IMR-90 (cell line): ENCODE measurements around the gene SORL1. TPM values are rescaled to one million over a fixed set of nuclear protein-coding genes. Genes with fewer than 3 reads are reported as not detected.

Experiments
- ATAC-seq: fragments of 200-7000 bp; cut with Tn5 transposase; 2 replicates; pipeline ENCODE4 v1.9.1; 2020; ENCODE audit warnings: low read depth, mild to moderate bottlenecking, moderate library complexity
- BruUV-seq: library from RNA; stranded (reverse); fragments of 400-500 nt; replicated peaks from 2 replicates; lab custom pipeline; 2021; lab: Mats Ljungman, UMichigan
- CTCF ChIA-PET: fragments of 300-600 bp; formaldehyde crosslinking; extraction: SDS; loops from one replicate; lab custom pipeline; 2021; ENCODE audit warnings: antibody characterized with exemption; lab: Yijun Ruan, JAX
- POLR2A ChIA-PET: fragments of 300-600 bp; sonication (Branson Sonifier 250); formaldehyde crosslinking; loops from one replicate; lab custom pipeline; 2022; ENCODE audit warnings: antibody characterized with exemption; ENCODE audit not compliant: unreplicated experiment; lab: Charles Lee
- DNase-seq: peaks from one replicate; pipeline ENCODE4 v3.0.0; 2013
- H2AFZ ChIP-seq: replicated peaks from 2 replicates; pipeline ENCODE3; 2013; ENCODE audit warnings: low read length, mild to moderate bottlenecking; ENCODE audit not compliant: poor library complexity
- H2AK5ac ChIP-seq: 2 replicates; pipeline ENCODE4 v1.6.1; 2013; ENCODE audit warnings: low read depth, low read length, inconsistent platforms
- H2AK9ac ChIP-seq: replicated peaks from 2 replicates; pipeline ENCODE3; 2013; ENCODE audit warnings: mild to moderate bottlenecking, low read depth, low read length, moderate library complexity; ENCODE audit not compliant: poor library complexity
- H2BK120ac ChIP-seq: 2 replicates; pipeline ENCODE4 v1.6.1; 2013; ENCODE audit warnings: low read depth, low read length, inconsistent platforms
- H2BK15ac ChIP-seq: 3 replicates; pipeline ENCODE4 v1.6.1; 2013; ENCODE audit warnings: low read depth, low read length, inconsistent platforms
- H2BK20ac ChIP-seq: 2 replicates; pipeline ENCODE4 v1.6.1; 2013; ENCODE audit warnings: low read depth, mild to moderate bottlenecking, inconsistent platforms, low read length, moderate library complexity
- H2BK5ac ChIP-seq: 2 replicates; pipeline ENCODE4 v1.6.1; 2013; ENCODE audit warnings: mild to moderate bottlenecking, low read depth, low read length, inconsistent platforms; ENCODE audit not compliant: poor library complexity, severe bottlenecking
- H3K14ac ChIP-seq: replicated peaks from 2 replicates; pipeline ENCODE4 v1.6.1; 2013; ENCODE audit warnings: low read depth, low read length, inconsistent platforms
- H3K18ac ChIP-seq: 2 replicates; pipeline ENCODE4 v1.6.1; 2013; ENCODE audit warnings: low read depth, low read length, control low read depth
- H3K23ac ChIP-seq: 2 replicates; pipeline ENCODE4 v1.6.1; 2013; ENCODE audit warnings: low read depth, low read length, inconsistent platforms
- H3K27ac ChIP-seq: 2 replicates; pipeline ENCODE4 v1.5.1; 2013; ENCODE audit warnings: mild to moderate bottlenecking, control low read depth, low read length; ENCODE audit not compliant: insufficient read depth
- H3K27me3 ChIP-seq: 2 replicates; pipeline ENCODE4 v1.6.1; 2013; ENCODE audit warnings: low read length; ENCODE audit not compliant: control insufficient read depth, insufficient read depth
- H3K36me3 ChIP-seq: 2 replicates; pipeline ENCODE4 v1.6.1; 2013; ENCODE audit warnings: low read length, mixed read lengths; ENCODE audit not compliant: control insufficient read depth, insufficient read depth
- H3K4ac ChIP-seq: 2 replicates; pipeline ENCODE4 v1.6.1; 2013; ENCODE audit warnings: low read depth, low read length, inconsistent platforms
- H3K4me1 ChIP-seq: 2 replicates; pipeline ENCODE4 v1.6.1; 2013; ENCODE audit warnings: low read length, mixed read lengths; ENCODE audit not compliant: control insufficient read depth, insufficient read depth
- H3K4me2 ChIP-seq: 2 replicates; pipeline ENCODE4 v1.6.1; 2013; ENCODE audit warnings: low read depth, mild to moderate bottlenecking, control low read depth, low read length, moderate library complexity
- H3K4me3 ChIP-seq: 2 replicates; pipeline ENCODE4 v1.5.1; 2013; ENCODE audit warnings: low read depth, mild to moderate bottlenecking, control low read depth, low read length, moderate library complexity; ENCODE audit not compliant: insufficient read depth
- H3K56ac ChIP-seq: 2 replicates; pipeline ENCODE4 v1.6.1; 2013; ENCODE audit warnings: low read length, inconsistent platforms; ENCODE audit not compliant: insufficient read depth; ENCODE audit errors: extremely low read depth
- H3K79me1 ChIP-seq, 2 experiments: 2 replicates each; pipeline ENCODE4 v1.6.1; 2013; ENCODE audit warnings: low read length in 2 of 2, inconsistent platforms in 1 of 2, low read depth in 1 of 2
- H3K9ac ChIP-seq: 2 replicates; pipeline ENCODE4 v1.6.1; 2013; ENCODE audit warnings: low read depth, low read length, control low read depth
- H3K9me1 ChIP-seq: 2 replicates; pipeline ENCODE4 v1.6.1; 2013; ENCODE audit warnings: low read length, inconsistent platforms; ENCODE audit not compliant: insufficient read depth
- H3K9me3 ChIP-seq: 2 replicates; pipeline ENCODE4 v1.6.1; 2013; ENCODE audit warnings: low read length; ENCODE audit not compliant: control insufficient read depth, insufficient read depth
- H4K20me1 ChIP-seq: 2 replicates; pipeline ENCODE4 v1.6.1; 2013; ENCODE audit warnings: low read length, inconsistent platforms; ENCODE audit not compliant: insufficient read depth
- H4K5ac ChIP-seq: 2 replicates; pipeline ENCODE4 v1.6.1; 2013; ENCODE audit warnings: mild to moderate bottlenecking, low read depth, low read length, control low read depth
- H4K8ac ChIP-seq, 2 experiments: 2 replicates each; pipeline ENCODE4 v1.6.1; 2013; ENCODE audit warnings: low read depth in 2 of 2, low read length in 2 of 2, control low read depth in 1 of 2, inconsistent platforms in 1 of 2
- H4K91ac ChIP-seq: 2 replicates; pipeline ENCODE4 v1.6.1; 2013; ENCODE audit warnings: low read depth, low read length, inconsistent platforms; ENCODE audit not compliant: insufficient read depth
- CEBPB ChIP-seq: IDR thresholded peaks from 2 replicates; pipeline ENCODE4 v1.6.1; 2012; ENCODE audit warnings: low read depth, low read length, improper control_type of control experiment
- MXI1 ChIP-seq: IDR thresholded peaks from 2 replicates; pipeline ENCODE4 v1.6.1; 2012; ENCODE audit warnings: low read depth, mild to moderate bottlenecking, low read length, moderate library complexity, borderline replicate concordance
- NFE2L2 ChIP-seq: fragments of 150-350 bp; IDR thresholded peaks from 2 replicates; pipeline ENCODE4 v1.6.1; 2016; ENCODE audit warnings: low read depth, mild to moderate bottlenecking, low read length
- POLR2A ChIP-seq: IDR thresholded peaks from 2 replicates; pipeline ENCODE4 v1.6.1; 2012; ENCODE audit warnings: mild to moderate bottlenecking, low read depth, low read length
- WGBS, 2 experiments: methylation state at CpG; one replicate each; pipeline versions ENCODE4 v1.1.5 to v1.1.7; 2013; ENCODE audit warnings: missing lambda C conversion rate in 2 of 2; ENCODE audit not compliant: insufficient read length in 1 of 2; ENCODE audit errors: extremely low coverage in 2 of 2; 5-methylcytosine and 5-hydroxymethylcytosine counted together
- dilution Hi-C: fragments of 300-500 bp; cut with HindIII; formaldehyde crosslinking; loops from one replicate; pipeline ENCODE4 v1.14.3; 2018; ENCODE audit warnings: low sequenced_read_pairs; ENCODE audit not compliant: unreplicated experiment
- in situ Hi-C: fragments of 300-500 bp; cut with MboI; formaldehyde crosslinking; loops from 3 replicates; pipeline ENCODE4 v1.14.3; 2019; ENCODE audit warnings: low sequenced_read_pairs, inconsistent platforms, mixed read lengths
- intact Hi-C: fragments of 100-400 bp; cut with micrococcal nuclease; formaldehyde crosslinking; loops from 2 replicates; pipeline ENCODE4 v1.10.0; 2022
- polyA plus RNA-seq, 3 experiments: library from polyadenylated mRNA; depleted of rRNA; stranded (reverse); fragments of >200 nt; gene quantifications; 2 replicates each; pipeline ENCODE4 v1.2.3, GENCODE V29; 2012; ENCODE audit warnings: low replicate concordance in 1 of 3
- total RNA-seq: library from RNA; depleted of rRNA; stranded (reverse); fragments of >200 nt; gene quantifications from 2 replicates; pipeline ENCODE4 v1.2.3, GENCODE V29; 2012

Gene SORL1
- total and polyA plus RNA-seq, 2 of the 4 experiments (the other 2 are of a cell fraction), result 1.0 to 2.0 TPM

DNA sequence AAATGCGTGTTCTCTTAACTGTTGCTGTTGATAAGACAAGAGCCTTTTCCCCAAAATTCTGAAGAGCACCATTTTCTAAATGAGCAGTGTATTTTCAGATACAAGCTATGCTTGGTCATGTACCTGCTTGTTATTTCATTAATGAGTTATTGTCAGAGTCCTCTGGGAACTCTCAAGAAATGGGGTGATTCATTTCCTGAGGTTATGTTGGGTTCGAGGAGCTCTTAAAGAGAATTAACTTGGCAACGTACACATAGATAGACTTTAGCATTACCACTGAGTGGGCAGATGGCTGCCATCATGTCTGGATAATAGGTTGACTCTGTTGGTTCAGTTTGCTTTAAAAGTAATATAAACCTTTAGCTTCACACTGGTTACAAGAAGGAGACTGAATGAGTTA, 88.5 kb downstream of the SORL1 start:
- H4K91ac ChIP-seq, result no peak overlapping the region
- H2BK20ac ChIP-seq, result no peak overlapping the region
- no peaks in the 10 kb centered on the region for H3K36me3 ChIP-seq
- H3K4me2 ChIP-seq, result no peak overlapping the region
- intact Hi-C loops, result no loop called here
- H2AFZ ChIP-seq, result no peak overlapping the region
- in situ Hi-C loops, result no loop called here
- H2BK5ac ChIP-seq, result no peak overlapping the region
- H3K27ac ChIP-seq, result no peak overlapping the region
- no peak overlapping the region for H3K4me3 ChIP-seq
- no peak overlapping the region for H3K18ac ChIP-seq
- H3K27me3 ChIP-seq, result peaks cover 5% of the 10 kb centered on the region
- no TSS peak for BruUV-seq
- no peaks in the 10 kb centered on the region for H3K9me3 ChIP-seq
- DNase-seq (no peak), ATAC-seq (no peak)
- H4K8ac ChIP-seq, result no peak overlapping the region
- no peak overlapping the region for H3K9ac ChIP-seq
- POLR2A ChIA-PET, result no interaction called here
- no peak overlapping the region for H2AK9ac ChIP-seq
- dilution Hi-C loops, result no loop called here
- TF ChIP-seq CEBPB (no peak), MXI1 (no peak), POLR2A (no peak), NFE2L2 (no peak)
- H2BK15ac ChIP-seq, result no peak overlapping the region
- H2BK120ac ChIP-seq, result no peak overlapping the region
- H3K14ac ChIP-seq, result no peak overlapping the region
- no peaks in the 10 kb centered on the region for H3K9me1 ChIP-seq
- CTCF ChIA-PET, result interaction anchor here (0.7 kb wide), 1 partner anchor 61 kb away, joined by 5 read pairs; no protein-coding TSS in a partner anchor
- no peak overlapping the region for H3K23ac ChIP-seq
- H2AK5ac ChIP-seq, result no peak overlapping the region
- H3K4ac ChIP-seq, result no peak overlapping the region
- no peaks in the 10 kb centered on the region for H3K4me1 ChIP-seq
- H3K79me1 ChIP-seq, result no peaks in the 10 kb centered on the region
- no peak overlapping the region for H4K5ac ChIP-seq
- no peaks in the 10 kb centered on the region for H4K20me1 ChIP-seq
- no peak overlapping the region for H3K56ac ChIP-seq
- 75% methylated on average over 1 of the region's 3 CpGs; no CpG with 5 or more reads in 1 of the 2 experiments for WGBS, 2 experiments
